NCI-H1436 treated with DMSO at 0.1 percent for 48 hours (cell line): ENCODE results near the gene ERC2.

Experiments used
- DNase-seq: peaks from one replicate; lab custom pipeline; 2025; lab: John Stamatoyannopoulos, UW

ERC2 gene

DNA sequence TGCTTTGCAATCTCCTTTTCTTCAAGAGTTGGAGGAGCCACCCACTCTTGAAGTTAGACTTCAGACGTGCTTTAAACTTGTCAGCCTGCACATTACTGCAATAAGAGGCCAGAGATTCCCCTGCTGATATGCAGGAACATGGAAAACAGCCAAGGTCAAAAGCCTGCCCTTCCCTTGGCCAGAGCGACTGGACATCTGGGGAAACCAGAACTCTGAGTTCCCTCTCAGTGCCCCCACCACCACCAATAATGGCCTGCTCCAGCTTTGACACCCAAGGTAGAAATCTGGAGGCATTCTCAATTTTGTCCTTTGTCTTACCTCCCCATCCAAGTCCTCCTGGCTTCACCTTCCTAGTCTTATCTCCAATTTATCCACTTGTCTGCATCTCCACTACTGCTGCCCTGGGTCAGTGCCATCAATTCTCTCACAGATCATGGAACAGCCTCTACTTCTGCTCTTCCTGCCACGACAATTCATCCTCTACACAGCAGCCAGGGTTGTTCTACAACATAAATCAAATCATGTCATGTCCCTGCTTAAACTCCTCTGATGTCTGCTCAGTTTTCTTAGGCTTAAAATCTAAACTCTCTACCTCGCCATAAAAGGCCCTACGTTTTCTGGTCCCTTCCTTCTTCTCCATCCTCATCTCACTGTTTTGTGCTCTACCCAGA, 789.6 kb downstream of the ERC2 start:
- no peak for DNase-seq

DNA sequence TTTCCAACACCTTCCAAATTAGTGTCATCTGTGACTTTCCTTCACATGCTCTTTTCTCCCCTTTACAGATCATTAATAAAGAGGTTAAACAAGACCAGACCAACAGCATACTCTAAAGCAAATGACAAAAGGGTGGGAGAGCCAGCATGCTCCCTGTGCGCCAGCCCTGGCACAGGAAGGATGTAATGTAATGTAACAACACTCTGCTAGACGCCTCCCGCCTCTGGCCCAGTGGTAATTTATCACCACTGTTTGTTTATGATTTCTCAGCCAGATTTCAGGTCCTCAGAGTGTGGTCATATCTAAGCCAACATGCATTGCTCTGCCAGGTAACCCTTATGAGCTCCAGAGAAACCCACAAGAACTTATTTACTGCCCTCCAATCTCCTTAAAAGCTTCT, 791.6 kb downstream of the ERC2 start:
- no peak for DNase-seq

DNA sequence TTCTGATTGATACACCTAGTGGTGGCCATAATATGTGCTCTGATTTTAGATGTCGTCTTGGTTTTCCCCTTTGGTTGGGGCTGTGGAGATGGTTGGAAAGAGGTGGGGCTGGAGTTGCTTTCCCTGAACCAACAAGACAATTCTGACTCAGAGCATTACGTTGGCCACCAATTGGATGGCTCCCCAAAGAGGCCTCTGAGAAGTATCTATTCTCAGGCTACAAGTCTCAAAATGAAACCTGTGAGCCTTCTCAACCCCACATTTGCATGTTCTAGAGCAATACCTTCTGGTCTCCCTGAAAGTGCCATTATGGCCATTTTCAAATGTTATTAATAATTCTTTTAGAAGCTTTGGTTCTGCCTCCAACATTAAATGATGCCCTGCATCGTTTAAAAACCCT, 792.8 kb downstream of the ERC2 start:
- no peak for DNase-seq

DNA sequence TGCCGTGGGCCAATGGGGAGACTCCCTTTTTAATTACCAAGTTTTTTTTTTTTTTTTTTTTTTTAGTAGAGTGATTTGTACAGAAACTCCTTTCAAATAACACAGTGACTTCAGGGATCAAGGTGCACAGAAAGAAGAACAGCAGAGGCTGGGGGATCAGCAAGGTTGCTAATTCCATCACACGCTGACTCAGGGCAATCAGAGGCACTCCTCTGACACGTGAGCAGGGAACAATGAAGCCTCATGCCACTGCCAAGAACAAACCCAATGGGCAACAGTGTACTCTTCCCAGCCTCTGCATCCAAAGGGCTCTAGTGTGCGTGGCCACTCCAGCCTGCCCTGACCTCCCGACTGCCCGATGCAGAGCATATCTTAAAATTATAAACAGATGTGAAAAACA, 794.5 kb downstream of the ERC2 start:
- DNase-seq: no peak

DNA sequence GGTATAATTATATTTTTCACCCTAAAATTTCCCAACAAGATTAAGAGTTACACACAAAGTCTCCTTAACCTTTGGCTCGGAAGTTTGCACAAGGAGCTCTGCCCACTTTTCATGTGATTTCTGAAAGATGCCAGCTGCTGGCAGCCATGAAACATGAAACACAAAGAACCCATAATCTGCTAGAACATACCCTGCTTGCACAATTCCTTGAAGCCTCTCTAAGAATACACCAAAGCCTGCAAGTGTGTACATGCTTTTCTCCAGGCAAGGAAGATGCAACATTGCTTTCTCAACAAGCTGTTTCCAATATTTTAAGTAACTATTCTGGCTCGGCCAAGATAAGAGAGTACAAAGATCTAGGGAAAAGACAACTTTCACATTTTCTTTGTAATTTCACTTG, 799.1 kb downstream of the ERC2 start:
- no peak for DNase-seq

DNA sequence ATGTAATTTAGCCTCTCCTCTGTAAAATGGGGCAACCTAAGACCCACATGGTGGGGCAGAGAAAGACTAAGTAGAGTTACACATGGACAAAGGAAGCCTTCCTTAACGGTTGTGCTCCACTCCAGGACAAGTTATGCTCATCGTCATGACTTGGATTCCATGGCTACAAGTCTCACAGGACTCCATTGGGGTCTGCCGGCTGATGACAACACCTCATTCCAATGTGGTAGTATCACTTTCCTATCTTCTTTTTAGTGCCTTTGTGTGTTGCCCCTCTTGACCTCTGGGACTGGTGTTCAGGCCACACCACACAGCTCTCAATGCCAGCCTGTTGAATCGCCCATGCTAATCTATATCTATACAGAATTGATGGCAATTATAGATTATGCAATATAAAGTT, 799.9 kb downstream of the ERC2 start:
- DNase-seq: no peak

DNA sequence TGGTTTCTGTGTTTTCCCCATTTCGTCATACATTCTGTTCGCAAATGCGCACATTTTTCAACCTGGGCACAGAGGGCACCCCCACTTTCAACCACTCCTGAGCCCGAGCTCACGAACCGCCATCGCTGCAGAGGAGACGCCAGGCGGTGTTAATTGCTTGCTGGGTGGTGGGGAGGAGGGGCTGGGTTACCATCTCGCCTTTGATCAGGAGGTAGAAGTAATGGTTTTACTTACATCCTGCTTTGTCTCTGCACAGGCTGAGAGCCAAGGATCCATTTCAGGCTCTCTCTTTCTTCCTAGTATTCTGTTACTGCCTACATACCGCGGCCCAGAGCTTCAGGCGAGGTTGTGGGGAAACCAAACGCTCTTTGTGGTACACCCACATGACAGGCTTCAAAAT, 803.9 kb downstream of the ERC2 start:
- DNase-seq: no peak

DNA sequence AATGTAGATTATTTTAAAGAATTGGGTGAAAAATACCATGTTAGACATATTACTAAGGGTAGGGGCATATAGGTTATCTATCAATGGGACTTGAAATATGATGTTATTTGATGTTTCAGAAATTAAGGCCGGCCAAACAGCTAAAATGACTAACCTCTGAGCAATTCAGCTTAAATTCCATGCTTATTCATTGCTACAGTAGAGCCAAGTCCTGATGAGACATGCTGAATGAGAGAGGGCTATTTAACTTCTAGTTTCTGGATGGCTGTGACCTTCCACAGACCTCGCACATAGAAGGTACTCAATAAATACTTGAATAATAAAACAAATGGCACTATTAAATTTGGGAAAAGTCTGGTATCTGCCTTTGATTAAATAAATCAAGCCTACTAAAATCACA, 805.6 kb downstream of the ERC2 start:
- DNase-seq: no peak

DNA sequence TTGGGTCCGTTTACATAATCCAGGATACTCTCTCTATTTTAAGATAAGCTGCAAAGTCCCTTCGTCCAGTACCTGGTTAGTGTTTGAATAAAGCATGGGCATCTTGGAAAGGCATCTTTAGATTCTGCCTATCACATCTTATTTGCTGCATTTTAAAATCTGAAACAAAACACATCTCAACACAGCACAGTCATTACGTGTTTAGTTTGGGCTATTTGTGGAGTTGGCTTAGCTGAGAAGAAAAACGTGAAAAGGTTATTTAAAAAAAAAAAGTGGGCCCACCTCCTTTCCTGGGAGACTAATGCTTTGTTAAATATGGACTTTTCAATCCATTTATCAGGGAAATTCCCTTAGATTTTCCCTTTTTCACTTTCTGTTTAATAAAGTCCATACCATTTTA, 806.7 kb downstream of the ERC2 start:
- DNase-seq: no peak

DNA sequence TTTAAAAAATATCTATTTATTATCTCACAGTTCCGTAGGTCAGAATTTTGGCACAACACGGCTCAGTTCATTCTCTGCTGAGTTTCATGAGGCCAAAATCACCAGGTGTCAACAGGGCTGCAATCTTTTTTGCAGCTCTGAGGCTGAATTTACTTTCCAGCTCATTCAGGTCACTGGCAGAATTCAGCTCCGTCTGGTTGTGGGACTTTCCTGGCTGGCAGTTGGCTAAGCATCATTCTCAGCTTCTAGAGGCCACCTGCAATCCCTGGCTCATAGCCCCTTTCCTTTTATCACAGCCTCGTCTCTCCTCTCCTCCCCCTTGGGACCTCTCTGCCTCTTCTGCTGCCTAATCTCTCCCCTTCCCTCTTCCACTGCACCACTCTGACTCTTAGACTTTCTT, 807.1 kb downstream of the ERC2 start:
- no peak for DNase-seq

DNA sequence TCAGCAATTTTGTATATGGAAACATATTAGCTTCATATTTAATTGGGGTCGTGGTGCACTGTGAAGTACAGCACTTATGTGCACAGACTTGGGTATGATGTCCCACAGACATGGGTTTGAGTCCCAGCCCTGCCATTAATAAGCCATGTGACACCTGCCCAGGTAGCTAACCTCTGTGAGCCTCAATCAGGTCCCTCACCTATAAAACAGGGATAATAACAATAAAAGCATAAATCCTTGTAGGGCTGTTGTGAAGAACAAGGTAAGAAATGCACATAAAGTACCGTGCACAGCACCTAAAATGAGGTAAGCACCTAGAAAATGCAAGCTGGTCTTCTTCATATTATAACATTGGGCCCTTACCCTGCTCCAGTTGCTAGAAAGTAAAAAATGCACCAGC, 807.6 kb downstream of the ERC2 start:
- no peak for DNase-seq

DNA sequence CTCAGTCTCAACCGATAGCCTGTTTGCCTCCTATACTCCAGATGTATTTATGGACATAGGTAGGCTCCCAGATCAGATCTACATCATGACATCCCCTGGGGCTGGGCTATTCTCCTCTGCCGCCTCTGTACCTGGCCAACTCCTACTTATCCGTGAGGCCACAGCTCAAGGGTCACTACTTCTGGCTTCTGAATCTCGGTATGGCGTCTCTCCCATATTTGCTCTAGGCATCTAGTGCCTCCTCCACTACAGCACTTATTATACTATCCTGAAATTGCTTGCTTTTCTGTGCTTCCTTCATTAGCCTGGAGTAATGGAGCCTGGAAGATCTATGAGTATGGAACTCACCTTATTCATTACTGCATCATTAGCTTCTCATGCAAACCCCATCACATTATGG, 808.6 kb downstream of the ERC2 start:
- no peak for DNase-seq

DNA sequence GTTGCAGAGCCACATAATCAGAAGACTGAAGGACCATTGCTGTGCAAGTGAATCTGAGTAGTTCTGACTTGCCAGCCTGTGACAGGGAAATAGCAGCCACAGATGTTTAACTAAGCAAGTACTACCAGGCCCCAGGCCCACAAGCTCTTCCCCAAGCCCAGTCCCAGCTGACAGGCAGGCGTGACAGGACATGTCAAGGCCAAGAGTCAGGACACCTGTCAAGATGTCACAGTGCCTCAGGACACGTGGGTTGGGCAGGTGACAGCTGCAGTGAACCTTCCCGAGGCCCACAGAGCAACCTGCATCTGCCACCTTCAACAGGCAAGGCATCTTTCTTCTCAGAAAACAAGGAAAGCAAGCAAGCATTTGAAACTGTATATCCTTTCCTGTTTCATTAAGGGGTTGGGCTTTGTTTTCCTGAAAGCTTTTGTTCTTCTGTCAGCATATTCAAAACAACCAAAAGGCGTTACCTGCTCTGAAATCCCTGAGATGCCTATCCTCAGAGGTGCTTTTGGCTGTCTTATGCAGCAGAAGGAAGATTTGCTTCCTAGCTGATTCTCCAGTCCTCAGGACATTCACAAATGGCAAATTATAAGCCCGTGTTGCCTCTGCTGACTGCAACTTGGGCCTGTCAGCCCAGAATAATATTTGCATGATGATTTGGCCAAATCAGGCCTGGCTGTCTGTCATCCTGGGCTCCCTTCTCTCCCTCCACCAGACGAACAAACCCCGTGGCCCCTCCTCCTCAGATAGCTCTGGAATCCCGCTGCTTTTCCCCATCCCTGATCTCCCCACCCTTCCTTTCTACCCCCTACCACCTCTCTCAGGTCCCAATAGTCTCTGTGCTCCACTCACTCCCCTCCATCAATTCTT, 809.3 kb downstream of the ERC2 start:
- no peak for DNase-seq

DNA sequence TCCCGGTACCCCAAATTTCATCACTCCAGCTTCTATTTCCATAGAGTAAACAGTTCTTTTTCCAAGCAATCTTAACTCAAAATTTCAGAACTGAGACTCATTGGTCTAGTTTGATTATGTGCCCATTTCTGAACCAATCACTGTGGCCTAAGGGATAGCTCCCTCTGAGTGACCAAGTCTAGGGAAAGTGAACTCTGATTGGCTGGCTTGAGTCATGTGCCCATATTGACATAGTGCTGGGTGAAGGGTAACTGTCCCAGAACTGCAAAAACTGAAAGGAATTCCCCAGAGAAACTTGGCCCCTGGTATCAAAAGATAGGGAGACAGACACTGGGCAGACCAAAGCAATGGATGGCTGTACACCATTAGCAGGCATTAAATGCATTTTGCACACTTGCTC, 810.0 kb downstream of the ERC2 start:
- DNase-seq: no peak

DNA sequence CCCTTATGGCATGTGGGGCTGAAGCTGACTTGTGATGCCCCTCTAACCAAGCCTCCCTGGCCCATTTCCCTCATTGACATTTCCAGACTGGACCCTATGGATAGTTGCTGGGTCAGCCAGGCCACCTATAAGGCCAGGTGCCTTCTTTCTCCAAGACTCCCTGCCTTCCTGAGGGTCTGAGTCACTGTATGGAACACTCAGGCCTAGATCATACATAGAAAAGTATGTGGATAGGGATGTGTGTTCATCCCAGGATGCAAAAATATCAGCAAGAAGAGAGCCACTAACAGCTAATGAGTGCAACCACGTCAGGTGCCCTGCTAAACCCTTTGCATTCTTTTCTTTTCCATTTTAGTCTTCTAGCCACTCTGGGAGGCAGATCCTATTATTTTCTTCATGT, 812.7 kb downstream of the ERC2 start:
- DNase-seq: no peak

DNA sequence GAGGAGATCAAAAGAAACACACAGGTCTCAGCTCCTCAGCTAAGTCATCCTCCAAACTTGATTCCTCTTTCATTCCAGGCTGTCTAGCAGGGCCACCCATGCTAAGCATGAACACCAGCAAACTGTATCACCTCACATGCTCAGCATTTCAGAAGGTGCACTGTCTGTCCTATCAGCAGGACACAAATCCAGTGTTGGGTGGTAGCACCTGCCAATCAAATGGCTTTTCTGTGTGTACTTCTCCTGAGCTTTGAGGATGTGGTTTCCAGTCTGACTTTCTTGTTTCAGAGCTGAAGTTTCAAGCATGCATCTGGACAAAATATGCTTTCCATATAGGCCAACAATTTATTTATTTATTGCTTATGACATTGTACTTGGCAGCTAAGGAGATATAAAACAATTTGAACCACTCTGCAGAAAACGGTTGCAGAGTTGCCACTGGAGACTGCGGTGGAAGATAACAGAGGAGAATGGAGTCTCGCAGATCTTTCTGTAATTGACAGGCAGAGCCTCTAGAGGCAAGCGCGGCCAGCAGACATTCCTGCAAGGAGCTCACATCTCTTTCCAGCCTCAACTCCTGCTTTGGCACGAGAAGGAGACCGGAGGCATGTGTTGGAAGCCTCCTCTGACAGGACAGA, 814.0 kb downstream of the ERC2 start:
- no peak for DNase-seq

DNA sequence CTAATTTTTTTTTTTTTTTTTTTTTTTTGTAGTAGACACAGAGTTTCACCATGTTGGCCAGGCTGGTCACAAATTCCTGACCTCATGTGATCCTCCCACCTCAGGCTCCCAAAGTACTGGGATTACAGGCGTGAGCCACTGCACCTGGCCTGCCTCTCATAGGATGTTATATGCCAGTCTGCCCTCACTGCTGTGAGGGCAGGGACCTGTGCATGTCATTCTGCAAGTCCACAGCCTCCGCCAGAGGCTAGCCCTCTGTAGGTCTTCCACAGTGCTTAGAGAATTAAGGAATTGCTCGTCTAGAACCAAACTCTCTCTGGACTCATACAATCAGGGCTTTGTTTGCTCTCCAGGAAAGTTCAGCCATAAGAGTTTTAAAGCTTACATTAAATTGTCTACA, 817.3 kb downstream of the ERC2 start:
- no peak for DNase-seq

DNA sequence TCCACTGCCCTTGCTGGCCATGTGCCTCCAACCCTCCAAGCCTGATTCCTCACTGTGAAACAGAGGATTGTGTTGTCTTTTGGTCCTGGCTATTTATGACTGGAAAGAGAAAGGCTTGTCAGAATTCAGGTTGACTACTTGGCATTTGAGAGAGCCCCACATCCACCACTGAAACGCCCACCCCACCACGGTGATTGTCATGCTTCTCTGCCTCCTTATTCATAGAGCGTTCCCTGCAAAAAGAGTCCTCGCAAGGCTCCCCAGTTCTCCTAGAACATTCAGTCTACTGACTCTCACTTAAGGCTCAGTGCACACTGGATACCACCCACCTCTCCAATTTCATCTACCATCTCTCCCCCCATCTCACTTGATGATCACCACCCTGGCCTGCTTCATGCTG, 818.3 kb downstream of the ERC2 start:
- DNase-seq: no peak

DNA sequence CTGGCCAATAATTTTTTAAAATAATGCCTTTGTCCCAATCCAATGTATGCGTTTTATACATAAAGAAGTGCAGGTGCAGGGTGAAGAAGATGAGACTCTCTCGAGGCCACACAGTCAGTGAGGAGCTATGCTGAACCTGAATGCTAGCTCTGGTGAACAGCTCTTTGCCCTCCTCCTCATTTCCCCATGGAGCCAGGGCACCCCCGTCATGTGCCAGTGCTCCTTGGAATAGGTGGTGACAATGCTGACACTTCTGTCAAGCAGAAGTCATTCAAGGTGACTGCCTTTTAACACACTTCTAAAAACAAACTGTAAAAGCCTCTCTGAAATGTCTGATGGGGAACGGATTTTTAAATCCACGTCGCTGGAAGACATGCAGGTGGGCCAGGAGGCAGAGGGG, 818.7 kb downstream of the ERC2 start:
- DNase-seq: no peak

DNA sequence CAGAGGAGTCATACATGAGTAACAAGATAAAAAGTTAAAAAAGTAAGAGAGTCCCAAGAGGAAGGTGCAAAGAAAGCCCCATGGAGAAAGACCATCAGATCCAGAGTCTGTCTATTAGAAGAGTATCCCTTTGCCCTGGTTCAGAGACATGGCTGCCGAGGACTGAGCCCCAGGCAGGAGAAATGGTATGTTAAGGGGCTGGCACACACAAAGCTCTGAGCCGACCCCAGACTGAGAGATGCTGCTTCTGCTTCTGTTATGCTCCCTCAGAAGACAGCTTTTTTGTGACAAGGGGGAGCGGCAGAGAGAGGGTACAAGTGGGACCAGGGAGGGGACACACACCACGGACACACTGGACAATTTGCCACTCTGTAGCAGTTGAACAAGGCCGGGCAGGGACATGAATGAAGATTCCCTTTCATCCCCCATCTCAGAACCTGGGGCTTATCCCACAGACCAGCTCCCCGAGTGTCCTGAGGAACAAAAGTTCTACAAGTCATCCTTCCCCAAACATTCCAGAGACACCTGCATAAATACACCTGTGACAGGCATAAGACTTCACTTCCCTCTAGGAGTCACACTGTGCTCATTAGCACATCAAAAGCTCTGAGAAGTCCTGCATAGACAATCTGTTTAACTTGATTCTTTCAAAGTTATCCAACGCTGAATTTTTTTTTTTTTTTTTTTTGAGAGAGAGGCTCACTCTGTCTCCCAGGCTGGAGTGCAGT, 819.5 kb downstream of the ERC2 start:
- DNase-seq: no peak

DNA sequence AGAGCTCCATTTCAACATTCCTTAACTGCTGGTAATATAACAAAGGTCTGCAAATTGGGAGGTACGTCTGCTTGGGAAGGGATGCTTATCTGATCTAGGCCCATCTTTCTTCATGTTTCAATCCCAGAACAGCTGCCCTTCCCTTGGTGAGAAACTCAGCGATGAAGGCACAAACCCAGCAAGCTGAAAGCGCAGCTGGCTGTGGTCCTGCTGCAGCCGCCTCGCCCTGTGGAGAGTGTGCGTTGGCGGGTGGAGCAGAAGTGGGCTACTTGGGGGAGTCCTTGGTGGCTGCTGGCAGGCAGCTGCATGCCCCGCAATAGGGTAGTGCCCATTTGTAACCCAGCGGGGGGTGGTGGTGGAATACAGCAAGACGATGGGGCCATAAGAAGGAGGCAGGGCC, 820.6 kb downstream of the ERC2 start:
- DNase-seq: no peak

DNA sequence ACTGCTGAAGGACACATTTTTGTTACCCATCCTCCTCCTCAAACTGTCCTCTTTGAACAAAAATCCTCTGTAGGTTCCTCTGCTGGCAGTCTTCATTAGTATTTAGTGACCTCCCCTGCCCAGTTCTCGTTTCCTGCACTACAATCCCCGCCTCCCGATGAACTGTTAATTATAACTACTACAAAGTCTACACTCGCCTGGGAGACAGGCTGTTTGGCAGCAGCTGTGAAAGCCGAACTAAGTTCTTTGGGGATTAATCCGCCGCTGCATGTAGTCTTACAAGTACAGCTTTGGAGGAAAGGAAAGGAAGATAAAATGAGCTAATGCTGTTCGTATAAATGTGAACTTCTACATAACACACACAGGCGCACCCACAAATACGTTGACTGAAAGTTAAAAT, 821.2 kb downstream of the ERC2 start:
- DNase-seq: no peak

DNA sequence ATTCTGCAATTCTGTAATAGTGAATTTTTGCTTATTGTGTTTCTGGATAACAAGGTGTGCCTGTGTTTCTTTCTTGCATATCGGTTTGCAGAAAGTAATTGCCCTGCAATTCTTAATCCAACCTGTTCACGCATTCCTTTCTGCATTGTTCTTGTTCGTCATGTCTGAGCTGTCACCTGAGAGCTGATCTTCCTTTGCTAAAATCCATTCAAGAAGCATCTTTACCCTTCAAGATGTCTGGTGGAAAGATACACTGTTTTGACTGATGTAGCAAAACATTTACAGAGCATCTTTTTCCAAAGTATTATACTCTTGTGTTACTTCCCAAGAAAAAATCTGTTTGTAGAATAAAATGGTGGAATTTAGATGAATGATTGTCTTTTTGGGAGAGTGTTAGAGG, 822.1 kb downstream of the ERC2 start:
- no peak for DNase-seq
